GM23338 (cell line): Measurements from ENCODE around the gene RSU1. TPM values are rescaled to one million over a fixed set of nuclear protein-coding genes. Genes with fewer than 3 reads are reported as not detected.

Experiments
- ATAC-seq: fragments of 200-7000 bp; cut with Tn5 transposase; 3 replicates; pipeline ENCODE4 v1.9.1; 2020
- DNase-seq: peaks from one replicate; pipeline ENCODE4 v3.0.0-alpha.2; 2015; ENCODE audit warnings: low spot score
- H2AFZ ChIP-seq: fragments of 200-600 bp; sonication (generic); 2 replicates; pipeline ENCODE4 v1.8.0; 2016; ENCODE audit warnings: antibody characterized with exemption, mild to moderate bottlenecking, moderate library complexity
- H3F3A ChIP-seq: fragments of 200-600 bp; sonication (generic); replicated peaks from 2 replicates; pipeline ENCODE4 v1.8.0; 2017; ENCODE audit warnings: antibody characterized with exemption, mixed run types, low read depth
- H3K27ac ChIP-seq: fragments of 200-600 bp; sonication (generic); 2 replicates; pipeline ENCODE4 v1.6.1; 2016; ENCODE audit warnings: low read depth
- H3K27me3 ChIP-seq: fragments of 200-600 bp; sonication (generic); 2 replicates; pipeline ENCODE4 v1.8.0; 2016; ENCODE audit warnings: mild to moderate bottlenecking, mixed run types, moderate library complexity; ENCODE audit not compliant: insufficient read depth
- H3K36me3 ChIP-seq: fragments of 200-600 bp; sonication (generic); 2 replicates; pipeline ENCODE4 v1.8.0; 2016; ENCODE audit warnings: mild to moderate bottlenecking; ENCODE audit not compliant: insufficient read depth
- H3K4me1 ChIP-seq: fragments of 200-600 bp; sonication (generic); 2 replicates; pipeline ENCODE4 v1.8.0; 2016; ENCODE audit warnings: mild to moderate bottlenecking, moderate library complexity; ENCODE audit not compliant: insufficient read depth
- H3K4me2 ChIP-seq: fragments of 200-600 bp; sonication (generic); 2 replicates; pipeline ENCODE4 v1.7.1; 2017; ENCODE audit warnings: mixed run types
- H3K4me3 ChIP-seq: fragments of 200-600 bp; sonication (generic); 2 replicates; pipeline ENCODE4 v1.6.1; 2016; ENCODE audit warnings: mixed run types
- H3K79me2 ChIP-seq: fragments of 200-600 bp; sonication (generic); replicated peaks from 2 replicates; pipeline ENCODE4 v1.8.0; 2017; ENCODE audit warnings: mild to moderate bottlenecking; ENCODE audit not compliant: insufficient read depth
- H3K9me2 ChIP-seq: fragments of 200-600 bp; sonication (generic); 2 replicates; pipeline ENCODE4 v1.8.0; 2017; ENCODE audit not compliant: insufficient read depth
- H4K20me1 ChIP-seq: fragments of 200-600 bp; sonication (generic); replicated peaks from 2 replicates; pipeline ENCODE4 v1.8.0; 2017; ENCODE audit warnings: mild to moderate bottlenecking; ENCODE audit not compliant: insufficient read depth
- H3K27ac Mint-ChIP-seq: 2 replicates; pipeline ENCODE4 v1.8.0; 2020; ENCODE audit warnings: inconsistent platforms, mild to moderate bottlenecking, moderate library complexity, mixed read lengths
- H3K27me3 Mint-ChIP-seq: 3 replicates; pipeline ENCODE4 v1.8.0; 2022; ENCODE audit warnings: low read depth, mild to moderate bottlenecking, moderate library complexity, mixed read lengths, inconsistent platforms; ENCODE audit not compliant: insufficient read depth, poor library complexity
- H3K36me3 Mint-ChIP-seq: 3 replicates; pipeline ENCODE4 v1.8.0; 2021; ENCODE audit warnings: low read depth, mild to moderate bottlenecking, inconsistent platforms, moderate library complexity, mixed read lengths
- H3K4me1 Mint-ChIP-seq: 3 replicates; pipeline ENCODE4 v1.8.0; 2020; ENCODE audit warnings: mild to moderate bottlenecking, inconsistent platforms, mixed read lengths
- H3K4me3 Mint-ChIP-seq: 3 replicates; pipeline ENCODE4 v1.8.0; 2021; ENCODE audit warnings: moderate library complexity, mild to moderate bottlenecking, inconsistent platforms, mixed read lengths
- H3K9me3 Mint-ChIP-seq: 3 replicates; pipeline ENCODE4 v1.8.0; 2020; ENCODE audit warnings: moderate library complexity, mild to moderate bottlenecking, inconsistent platforms, mixed read lengths
- CREB1 ChIP-seq: fragments of 250-450 bp; sonication (Bioruptor Pico); IDR thresholded peaks from 2 replicates; pipeline ENCODE4 v1.5.0; 2020; ENCODE audit warnings: low read depth, mild to moderate bottlenecking, moderate library complexity
- ETS1 ChIP-seq: IDR thresholded peaks from 2 replicates; pipeline ENCODE4 v1.6.1; 2016; ENCODE audit warnings: antibody characterized with exemption
- EZH2 ChIP-seq: fragments of 200-600 bp; sonication (generic); IDR thresholded peaks from one replicate; pipeline ENCODE4 v1.8.0; 2017; ENCODE audit warnings: antibody characterized with exemption, mild to moderate bottlenecking, low read depth; ENCODE audit not compliant: unreplicated experiment
- EZH2phosphoT487 ChIP-seq: fragments of 200-600 bp; sonication (generic); IDR thresholded peaks from one replicate; pipeline ENCODE4 v1.8.1; 2018; ENCODE audit warnings: antibody characterized with exemption; ENCODE audit not compliant: unreplicated experiment
- NANOG ChIP-seq: IDR thresholded peaks from 2 replicates; pipeline ENCODE4 v1.6.1; 2016; ENCODE audit warnings: antibody characterized with exemption, borderline replicate concordance
- ZNF114 ChIP-seq: fragments of 250-450 bp; sonication (Bioruptor Pico); IDR thresholded peaks from 2 replicates; pipeline ENCODE4 v1.5.0; 2020; ENCODE audit warnings: mild to moderate bottlenecking, moderate library complexity
- polyA plus RNA-seq: library from polyadenylated mRNA; unstranded; fragments of >200 nt; fragmentation: Nextera tagmentation; extraction: Ambion mirVana; gene quantifications from 2 replicates; pipeline ENCODE4 v1.2.1, GENCODE V29; 2016
- total RNA-seq: library from RNA; depleted of rRNA; stranded (reverse); fragments of >200 nt; shearing (Covaris generic); gene quantifications from 2 replicates; pipeline ENCODE4 v1.2.3, GENCODE V29; 2014
- TF ChIP-seq, protein P1 (sequence below): fragments of 250-450 bp; sonication (Bioruptor Pico); IDR thresholded peaks from 2 replicates; pipeline ENCODE4 v1.5.0; 2020; ENCODE audit warnings: mild to moderate bottlenecking, moderate library complexity
- TF ChIP-seq, protein P2 (sequence below), 2 experiments: fragments of 200-600 bp in 1 of 2; sonication (generic) in 1 of 2; conservative IDR thresholded peaks; 2 replicates each; pipeline versions ENCODE4 v1.5.1 to v1.6.1; 2016 to 2017; ENCODE audit warnings: antibody characterized with exemption in 2 of 2, low read depth in 2 of 2, mild to moderate bottlenecking in 2 of 2, moderate library complexity in 1 of 2

RSU1 gene
- total and polyA plus RNA-seq, 2 experiments from 2014 or later, result 62.7 to 96.2 TPM

DNA sequence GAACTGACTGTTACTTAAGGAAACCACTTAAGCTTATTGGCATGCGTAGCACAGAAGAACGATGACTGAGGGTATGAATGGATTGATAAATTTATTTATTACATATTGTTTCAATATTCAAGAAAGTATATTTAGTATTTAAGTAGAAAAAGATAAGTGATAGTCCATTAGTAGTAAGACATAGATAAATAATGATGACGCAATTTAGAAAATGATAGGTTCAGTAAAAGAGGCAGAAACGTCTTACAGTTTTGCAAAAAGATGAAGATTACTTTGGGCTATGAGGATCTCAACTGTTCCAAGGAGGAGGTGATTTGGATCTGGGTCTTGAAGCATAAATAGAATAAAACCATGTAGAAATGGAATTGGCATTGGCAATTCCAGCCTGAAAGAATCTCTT is 36.6 kb upstream of the RSU1 start (continued):
- TF ChIP-seq, protein P1, sequence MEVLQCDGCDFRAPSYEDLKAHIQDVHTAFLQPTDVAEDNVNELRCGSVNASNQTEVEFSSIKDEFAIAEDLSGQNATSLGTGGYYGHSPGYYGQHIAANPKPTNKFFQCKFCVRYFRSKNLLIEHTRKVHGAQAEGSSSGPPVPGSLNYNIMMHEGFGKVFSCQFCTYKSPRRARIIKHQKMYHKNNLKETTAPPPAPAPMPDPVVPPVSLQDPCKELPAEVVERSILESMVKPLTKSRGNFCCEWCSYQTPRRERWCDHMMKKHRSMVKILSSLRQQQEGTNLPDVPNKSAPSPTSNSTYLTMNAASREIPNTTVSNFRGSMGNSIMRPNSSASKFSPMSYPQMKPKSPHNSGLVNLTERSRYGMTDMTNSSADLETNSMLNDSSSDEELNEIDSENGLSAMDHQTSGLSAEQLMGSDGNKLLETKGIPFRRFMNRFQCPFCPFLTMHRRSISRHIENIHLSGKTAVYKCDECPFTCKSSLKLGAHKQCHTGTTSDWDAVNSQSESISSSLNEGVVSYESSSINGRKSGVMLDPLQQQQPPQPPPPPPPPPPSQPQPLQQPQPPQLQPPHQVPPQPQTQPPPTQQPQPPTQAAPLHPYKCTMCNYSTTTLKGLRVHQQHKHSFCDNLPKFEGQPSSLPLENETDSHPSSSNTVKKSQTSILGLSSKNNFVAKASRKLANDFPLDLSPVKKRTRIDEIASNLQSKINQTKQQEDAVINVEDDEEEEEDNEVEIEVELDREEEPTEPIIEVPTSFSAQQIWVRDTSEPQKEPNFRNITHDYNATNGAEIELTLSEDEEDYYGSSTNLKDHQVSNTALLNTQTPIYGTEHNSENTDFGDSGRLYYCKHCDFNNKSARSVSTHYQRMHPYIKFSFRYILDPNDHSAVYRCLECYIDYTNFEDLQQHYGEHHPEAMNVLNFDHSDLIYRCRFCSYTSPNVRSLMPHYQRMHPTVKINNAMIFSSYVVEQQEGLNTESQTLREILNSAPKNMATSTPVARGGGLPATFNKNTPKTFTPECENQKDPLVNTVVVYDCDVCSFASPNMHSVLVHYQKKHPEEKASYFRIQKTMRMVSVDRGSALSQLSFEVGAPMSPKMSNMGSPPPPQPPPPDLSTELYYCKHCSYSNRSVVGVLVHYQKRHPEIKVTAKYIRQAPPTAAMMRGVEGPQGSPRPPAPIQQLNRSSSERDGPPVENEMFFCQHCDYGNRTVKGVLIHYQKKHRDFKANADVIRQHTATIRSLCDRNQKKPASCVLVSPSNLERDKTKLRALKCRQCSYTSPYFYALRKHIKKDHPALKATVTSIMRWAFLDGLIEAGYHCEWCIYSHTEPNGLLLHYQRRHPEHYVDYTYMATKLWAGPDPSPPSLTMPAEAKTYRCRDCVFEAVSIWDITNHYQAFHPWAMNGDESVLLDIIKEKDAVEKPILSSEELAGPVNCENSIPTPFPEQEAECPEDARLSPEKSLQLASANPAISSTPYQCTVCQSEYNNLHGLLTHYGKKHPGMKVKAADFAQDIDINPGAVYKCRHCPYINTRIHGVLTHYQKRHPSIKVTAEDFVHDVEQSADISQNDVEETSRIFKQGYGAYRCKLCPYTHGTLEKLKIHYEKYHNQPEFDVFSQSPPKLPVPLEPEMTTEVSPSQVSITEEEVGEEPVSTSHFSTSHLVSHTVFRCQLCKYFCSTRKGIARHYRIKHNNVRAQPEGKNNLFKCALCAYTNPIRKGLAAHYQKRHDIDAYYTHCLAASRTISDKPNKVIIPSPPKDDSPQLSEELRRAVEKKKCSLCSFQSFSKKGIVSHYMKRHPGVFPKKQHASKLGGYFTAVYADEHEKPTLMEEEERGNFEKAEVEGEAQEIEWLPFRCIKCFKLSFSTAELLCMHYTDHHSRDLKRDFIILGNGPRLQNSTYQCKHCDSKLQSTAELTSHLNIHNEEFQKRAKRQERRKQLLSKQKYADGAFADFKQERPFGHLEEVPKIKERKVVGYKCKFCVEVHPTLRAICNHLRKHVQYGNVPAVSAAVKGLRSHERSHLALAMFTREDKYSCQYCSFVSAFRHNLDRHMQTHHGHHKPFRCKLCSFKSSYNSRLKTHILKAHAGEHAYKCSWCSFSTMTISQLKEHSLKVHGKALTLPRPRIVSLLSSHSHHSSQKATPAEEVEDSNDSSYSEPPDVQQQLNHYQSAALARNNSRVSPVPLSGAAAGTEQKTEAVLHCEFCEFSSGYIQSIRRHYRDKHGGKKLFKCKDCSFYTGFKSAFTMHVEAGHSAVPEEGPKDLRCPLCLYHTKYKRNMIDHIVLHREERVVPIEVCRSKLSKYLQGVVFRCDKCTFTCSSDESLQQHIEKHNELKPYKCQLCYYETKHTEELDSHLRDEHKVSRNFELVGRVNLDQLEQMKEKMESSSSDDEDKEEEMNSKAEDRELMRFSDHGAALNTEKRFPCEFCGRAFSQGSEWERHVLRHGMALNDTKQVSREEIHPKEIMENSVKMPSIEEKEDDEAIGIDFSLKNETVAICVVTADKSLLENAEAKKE (CRISPR knock-in tag), result no peak
- TF ChIP-seq CREB1 (CRISPR knock-in tag) (no peak), ETS1 (no peak), EZH2 (no peak), EZH2phosphoT487 (no peak), NANOG (no peak)

DNA sequence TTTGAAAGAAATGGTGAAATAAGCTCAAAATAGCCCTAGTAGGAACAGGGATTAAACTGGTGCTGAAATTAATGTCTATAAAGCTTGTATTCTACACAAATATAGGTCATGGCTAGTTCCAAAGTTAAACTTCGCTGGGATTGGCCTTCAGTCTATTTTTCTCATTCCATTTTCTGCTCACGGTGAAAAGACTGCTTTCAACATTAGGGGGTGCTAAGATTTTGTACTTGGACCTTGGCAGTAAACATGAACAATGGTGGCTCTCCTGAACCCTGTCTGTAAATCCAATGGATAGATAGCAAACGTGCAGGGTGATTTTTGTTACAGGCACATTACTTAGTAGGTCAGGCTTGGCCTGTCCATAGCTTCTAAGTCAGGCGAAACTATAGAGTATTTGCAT is 36.0 kb upstream of the RSU1 start:
- Mint-ChIP-seq H3K36me3 (no peaks in the 10 kb centered on the region), H3K4me1 (peaks cover 21% of the 10 kb centered on the region), H3K9me3 (no peaks in the 10 kb centered on the region), H3K4me3 (no peak overlapping the region), H3K27ac (no peak overlapping the region), H3K27me3 (peaks cover 1% of the 10 kb centered on the region)
- Histone ChIP-seq H3K9me2 (no peaks in the 10 kb centered on the region), H3K27me3 (no peaks in the 10 kb centered on the region), H3K4me1 (peaks cover 21% of the 10 kb centered on the region), H3F3A (no peaks in the 10 kb centered on the region), H4K20me1 (no peaks in the 10 kb centered on the region), H3K27ac (no peak overlapping the region), H3K36me3 (no peaks in the 10 kb centered on the region), H3K79me2 (no peaks in the 10 kb centered on the region), H3K4me2 (no peak overlapping the region), H3K4me3 (no peak overlapping the region), H2AFZ (no peak overlapping the region)
- TF ChIP-seq ZNF114 (CRISPR knock-in tag), result no peak
- TF ChIP-seq, protein P2, sequence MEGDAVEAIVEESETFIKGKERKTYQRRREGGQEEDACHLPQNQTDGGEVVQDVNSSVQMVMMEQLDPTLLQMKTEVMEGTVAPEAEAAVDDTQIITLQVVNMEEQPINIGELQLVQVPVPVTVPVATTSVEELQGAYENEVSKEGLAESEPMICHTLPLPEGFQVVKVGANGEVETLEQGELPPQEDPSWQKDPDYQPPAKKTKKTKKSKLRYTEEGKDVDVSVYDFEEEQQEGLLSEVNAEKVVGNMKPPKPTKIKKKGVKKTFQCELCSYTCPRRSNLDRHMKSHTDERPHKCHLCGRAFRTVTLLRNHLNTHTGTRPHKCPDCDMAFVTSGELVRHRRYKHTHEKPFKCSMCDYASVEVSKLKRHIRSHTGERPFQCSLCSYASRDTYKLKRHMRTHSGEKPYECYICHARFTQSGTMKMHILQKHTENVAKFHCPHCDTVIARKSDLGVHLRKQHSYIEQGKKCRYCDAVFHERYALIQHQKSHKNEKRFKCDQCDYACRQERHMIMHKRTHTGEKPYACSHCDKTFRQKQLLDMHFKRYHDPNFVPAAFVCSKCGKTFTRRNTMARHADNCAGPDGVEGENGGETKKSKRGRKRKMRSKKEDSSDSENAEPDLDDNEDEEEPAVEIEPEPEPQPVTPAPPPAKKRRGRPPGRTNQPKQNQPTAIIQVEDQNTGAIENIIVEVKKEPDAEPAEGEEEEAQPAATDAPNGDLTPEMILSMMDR (conservative IDR thresholded peaks at IDR 0.05; ENCODE audit: low read depth in 2 of 2), result peak; percentile 46 to 69
- DNase-seq (peak; percentile 32), ATAC-seq (no peak)
